ENCODE data around the gene ADGRA1.

Gene ADGRA1

DNA sequence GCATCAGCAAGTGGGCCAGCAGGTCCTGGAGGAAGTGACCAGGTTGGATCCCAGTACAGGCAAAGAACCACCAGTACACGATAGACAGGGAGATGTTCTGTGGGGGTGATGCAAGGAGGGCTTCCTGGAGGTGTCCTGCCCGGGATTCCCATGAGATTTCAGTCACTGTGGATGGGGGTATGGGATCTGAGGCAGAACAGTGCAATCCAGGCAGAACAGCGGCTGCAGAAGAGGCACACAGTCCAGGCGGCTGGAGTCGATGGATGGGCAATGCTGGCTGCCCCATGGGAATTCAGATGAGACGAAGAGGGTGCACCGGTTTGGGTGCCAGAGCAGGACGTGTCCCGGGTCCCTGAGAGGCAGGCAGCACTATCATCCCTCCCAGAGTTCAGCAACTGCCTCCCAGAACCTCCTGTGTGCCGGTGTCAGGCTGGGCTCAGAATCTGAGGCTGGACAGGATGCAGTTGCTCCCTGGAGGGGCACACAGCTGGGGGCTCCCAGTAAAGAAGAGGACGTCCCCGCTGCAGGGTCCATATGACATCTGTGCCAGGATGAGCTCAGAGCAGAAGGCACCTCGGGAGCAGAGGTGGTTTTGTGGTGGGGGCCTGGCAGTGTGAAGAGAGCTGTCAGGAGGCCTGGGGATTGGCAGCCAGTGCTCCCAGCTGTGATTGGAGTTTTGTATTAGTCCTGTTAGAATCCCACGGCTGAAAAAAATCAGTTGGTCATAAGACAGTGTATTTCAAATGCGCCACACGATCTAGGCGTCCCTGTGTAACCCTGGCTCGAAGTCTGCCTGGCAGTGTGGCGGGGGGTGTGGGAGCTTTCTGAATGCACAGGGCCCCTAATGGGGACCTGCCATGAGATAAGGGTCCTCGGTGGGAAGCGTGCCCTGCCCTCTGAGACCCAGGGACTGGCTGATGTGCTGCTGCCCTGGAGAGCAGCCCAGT lies 75.5 kb downstream of the ADGRA1 start:
- in situ Hi-C loops (cut with HindIII; ENCODE audit: low sequenced_read_pairs): no loop called here
- H3K4me3 ChIP-seq (ENCODE audit: low read depth, low read length): no peak overlapping the region
- TF ChIP-seq, protein P1, sequence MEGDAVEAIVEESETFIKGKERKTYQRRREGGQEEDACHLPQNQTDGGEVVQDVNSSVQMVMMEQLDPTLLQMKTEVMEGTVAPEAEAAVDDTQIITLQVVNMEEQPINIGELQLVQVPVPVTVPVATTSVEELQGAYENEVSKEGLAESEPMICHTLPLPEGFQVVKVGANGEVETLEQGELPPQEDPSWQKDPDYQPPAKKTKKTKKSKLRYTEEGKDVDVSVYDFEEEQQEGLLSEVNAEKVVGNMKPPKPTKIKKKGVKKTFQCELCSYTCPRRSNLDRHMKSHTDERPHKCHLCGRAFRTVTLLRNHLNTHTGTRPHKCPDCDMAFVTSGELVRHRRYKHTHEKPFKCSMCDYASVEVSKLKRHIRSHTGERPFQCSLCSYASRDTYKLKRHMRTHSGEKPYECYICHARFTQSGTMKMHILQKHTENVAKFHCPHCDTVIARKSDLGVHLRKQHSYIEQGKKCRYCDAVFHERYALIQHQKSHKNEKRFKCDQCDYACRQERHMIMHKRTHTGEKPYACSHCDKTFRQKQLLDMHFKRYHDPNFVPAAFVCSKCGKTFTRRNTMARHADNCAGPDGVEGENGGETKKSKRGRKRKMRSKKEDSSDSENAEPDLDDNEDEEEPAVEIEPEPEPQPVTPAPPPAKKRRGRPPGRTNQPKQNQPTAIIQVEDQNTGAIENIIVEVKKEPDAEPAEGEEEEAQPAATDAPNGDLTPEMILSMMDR (IDR thresholded peaks at IDR 0.05; ENCODE audit: low read depth, low read length, missing control alignments): no peak
- DNase-seq (ENCODE audit: low read depth): no peak

DNA sequence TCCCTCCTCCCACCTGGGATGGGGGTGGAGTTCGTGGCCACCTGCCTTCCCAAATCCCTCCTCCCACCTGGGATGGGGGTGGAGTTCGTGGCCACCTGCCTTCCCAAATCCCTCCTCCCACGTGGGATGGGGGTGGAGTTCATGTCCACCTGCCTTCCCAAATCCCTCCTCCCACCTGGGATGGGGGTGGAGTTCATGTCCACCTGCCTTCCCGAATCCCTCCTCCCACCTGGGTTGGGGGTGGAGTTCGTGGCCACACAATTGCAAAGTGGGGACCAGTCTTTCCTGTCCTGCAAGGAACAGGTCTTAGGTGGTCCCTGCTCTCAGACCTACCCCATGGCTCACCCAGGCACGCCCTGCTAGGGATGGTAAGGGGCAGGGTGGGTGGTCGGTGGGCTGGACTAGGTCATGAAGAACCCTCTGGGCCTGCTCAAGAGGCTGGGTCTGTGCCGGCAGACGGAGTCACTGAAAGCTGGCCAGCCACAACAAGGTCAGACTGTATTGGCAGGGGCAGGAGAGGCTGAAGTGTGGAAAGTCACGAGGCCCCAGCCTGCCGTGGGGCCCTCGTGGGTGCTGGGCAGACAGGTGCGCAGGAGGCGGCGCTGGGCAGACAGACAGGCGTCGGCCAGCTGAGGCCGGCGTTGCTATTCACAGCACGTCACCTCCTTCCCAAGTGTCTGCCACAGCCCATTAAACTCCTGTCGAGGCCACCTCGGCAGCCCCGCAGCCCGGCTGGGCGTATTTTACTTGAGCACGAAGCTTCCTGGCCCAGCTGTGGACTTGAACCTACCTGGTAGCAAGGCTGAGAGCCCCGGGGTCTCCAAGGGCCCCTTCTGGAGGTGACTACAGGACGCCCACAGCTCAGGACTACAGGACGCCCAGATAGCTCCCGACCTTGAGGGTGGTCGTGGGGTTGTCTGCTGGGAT lies 76.4 kb downstream of the ADGRA1 start:
- TF ChIP-seq, protein P1 (IDR thresholded peaks at IDR 0.05; ENCODE audit: low read depth, low read length, missing control alignments): no peak
- no peak overlapping the region for H3K4me3 ChIP-seq (ENCODE audit: low read depth, low read length)
- no peak for DNase-seq (ENCODE audit: low read depth)
- in situ Hi-C loops (cut with HindIII; ENCODE audit: low sequenced_read_pairs): no loop called here

DNA sequence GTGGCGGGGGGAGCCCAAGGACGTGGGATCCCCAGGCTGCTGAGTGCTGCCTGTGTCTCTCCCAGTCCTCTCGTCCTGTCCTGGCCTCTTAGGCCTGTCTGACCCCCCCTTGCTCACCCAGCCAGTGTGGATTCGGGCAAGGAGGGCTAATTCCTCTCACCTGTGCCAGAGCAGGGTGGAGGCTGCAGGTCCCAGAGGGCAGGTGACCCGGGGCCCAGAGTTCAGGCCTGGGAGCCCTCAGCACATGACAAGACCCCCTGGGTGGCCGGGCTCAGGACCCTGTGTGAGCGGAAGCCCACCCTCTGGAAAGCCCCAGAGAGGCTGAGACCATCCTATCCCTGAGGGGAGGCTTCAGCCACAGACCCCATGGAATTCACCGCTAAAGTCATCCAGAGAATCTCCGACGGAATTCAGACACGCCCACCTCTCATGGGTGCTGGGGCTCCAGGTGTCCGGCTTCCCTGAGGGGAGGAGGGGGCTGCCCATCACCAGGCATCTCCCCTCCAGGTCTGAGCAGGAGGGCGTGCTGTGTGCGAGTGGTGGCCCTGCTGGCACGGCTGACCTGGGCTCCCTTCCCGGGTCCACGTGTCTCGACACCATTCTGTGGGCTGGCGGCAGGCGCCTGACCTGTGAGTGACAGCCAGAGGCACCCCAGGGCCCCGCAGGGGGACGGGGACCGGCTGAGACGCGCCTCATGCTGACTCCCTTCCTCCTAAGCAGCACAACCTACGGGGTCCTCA lies 77.3 kb downstream of the ADGRA1 start:
- no peak for DNase-seq (ENCODE audit: low read depth)
- no peak overlapping the region for H3K4me3 ChIP-seq (ENCODE audit: low read depth, low read length)
- in situ Hi-C loops (cut with HindIII; ENCODE audit: low sequenced_read_pairs): no loop called here
- TF ChIP-seq, protein P1 (IDR thresholded peaks at IDR 0.05; ENCODE audit: low read depth, low read length, missing control alignments): no peak

DNA sequence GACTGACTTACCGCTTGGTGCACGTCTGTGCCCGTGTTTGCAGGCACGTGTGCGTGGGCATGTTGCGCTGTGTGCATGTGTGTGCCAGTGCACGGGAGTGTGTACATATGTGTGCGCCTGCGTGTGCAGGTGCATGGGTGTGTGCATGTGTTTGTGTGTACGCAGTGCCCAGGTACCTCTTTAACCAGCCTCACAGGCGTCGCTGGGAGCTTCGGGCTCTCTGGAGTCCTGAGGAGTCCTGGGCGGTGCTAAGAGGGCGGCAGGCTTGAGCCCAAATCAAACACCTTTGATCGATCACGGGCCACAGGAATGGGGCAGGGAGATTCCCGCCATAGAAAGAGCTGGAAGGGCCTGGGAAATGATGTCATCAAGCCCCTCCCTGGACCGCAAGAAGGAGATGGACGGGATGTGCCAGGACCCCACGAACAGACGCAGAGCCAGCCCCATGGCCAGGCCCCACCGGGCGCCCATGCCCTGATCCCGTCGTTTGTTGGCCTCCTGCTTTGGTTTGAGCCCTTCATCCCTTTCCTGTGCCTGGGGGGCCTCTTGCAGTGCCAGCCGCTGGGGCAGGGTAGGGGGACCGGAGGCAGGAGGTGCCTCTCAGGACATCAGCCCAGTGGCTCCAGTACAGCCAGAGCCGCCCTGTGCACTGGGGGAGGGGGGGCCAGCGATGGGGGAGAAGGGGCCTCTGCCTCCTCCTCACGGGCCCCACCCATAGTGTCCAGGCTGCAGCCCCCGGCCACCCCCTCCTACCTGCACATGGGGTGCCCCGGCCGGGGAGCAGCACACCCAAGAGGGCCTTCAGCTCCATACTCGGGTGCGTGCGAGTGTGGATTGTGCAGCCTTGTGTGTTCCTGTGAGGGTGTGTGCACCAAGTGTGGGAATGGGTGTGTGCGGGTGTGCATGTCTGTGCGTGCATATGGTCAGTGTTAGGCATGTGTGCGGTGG lies 78.1 kb downstream of the ADGRA1 start:
- in situ Hi-C loops (cut with HindIII; ENCODE audit: low sequenced_read_pairs): no loop called here
- no peak overlapping the region for H3K4me3 ChIP-seq (ENCODE audit: low read depth, low read length)
- no peak for DNase-seq (ENCODE audit: low read depth)
- TF ChIP-seq, protein P1 (IDR thresholded peaks at IDR 0.05; ENCODE audit: low read depth, low read length, missing control alignments): no peak

DNA sequence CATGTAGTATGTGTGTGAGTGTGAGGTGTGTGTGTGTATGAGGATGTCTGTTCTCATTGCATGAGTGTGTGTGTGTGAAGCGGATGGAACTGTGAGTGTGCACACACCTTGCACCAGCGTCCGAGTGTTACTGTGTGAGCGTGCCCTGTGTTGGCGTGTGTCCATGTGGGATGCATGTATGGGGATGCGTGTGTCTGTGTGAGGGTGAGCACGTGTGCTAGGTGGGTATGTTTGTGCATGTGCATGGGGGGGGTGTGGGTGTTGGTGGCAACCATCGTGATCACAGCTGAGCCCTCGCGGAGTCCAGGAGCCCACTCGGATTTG lies 78.7 kb downstream of the ADGRA1 start:
- TF ChIP-seq, protein P1 (IDR thresholded peaks at IDR 0.05; ENCODE audit: low read depth, low read length, missing control alignments): no peak
- no peak for DNase-seq (ENCODE audit: low read depth)
- no peak overlapping the region for H3K4me3 ChIP-seq (ENCODE audit: low read depth, low read length)
- in situ Hi-C loops (cut with HindIII; ENCODE audit: low sequenced_read_pairs): no loop called here
